Naive thymus-derived CD4-positive, alpha-beta T cell (primary cell): ENCODE data around the gene RAD51B. TPM values are rescaled to one million over a fixed set of nuclear protein-coding genes. Genes with fewer than 3 reads are reported as not detected.
A peak's percentile ranks its signal among the peaks of the same experiment; 100 is the strongest.
"Not testable (repeated sequence)": the region's sequence is repeated elsewhere in the genome, so short reads cannot be mapped to it uniquely, and the experiment has no call there.

Source experiments
- ATAC-seq: fragments of 150-1000 bp; cut with Tn5 transposase; 2 replicates; pipeline ENCODE4 v1.10.0; 2021; ENCODE audit warnings: mild to moderate bottlenecking, moderate library complexity
- CTCF ChIA-PET: fragments of 350-600 bp; sonication (Branson Sonifier 250); formaldehyde crosslinking; loops from one replicate; lab custom pipeline; 2021; ENCODE audit warnings: antibody characterized with exemption; lab: Charles Lee
- POLR2A ChIA-PET: fragments of 350-600 bp; sonication (Branson Sonifier 250); formaldehyde crosslinking; loops from one replicate; lab custom pipeline; 2021; ENCODE audit warnings: antibody characterized with exemption, inconsistent platforms; lab: Charles Lee
- DNase-seq, 9 donors: peaks; one replicate each; pipeline versions ENCODE4 v3.0.0 to v3.0.0-alpha.2; 2020 to 2022; ENCODE audit warnings: mixed read lengths in 1 of 9
- H3K27ac ChIP-seq: one replicate; pipeline ENCODE4 v1.7.0; 2013; ENCODE audit warnings: mild to moderate bottlenecking, low read depth, low read length, moderate library complexity
- H3K27me3 ChIP-seq, 2 donors: one replicate each; pipeline ENCODE4 v1.7.0; 2013; ENCODE audit warnings: low read length in 2 of 2, mild to moderate bottlenecking in 2 of 2, moderate library complexity in 2 of 2; ENCODE audit not compliant: control insufficient read depth in 2 of 2, insufficient read depth in 2 of 2
- H3K36me3 ChIP-seq, 3 experiments: 1 replicate in 2 of 3; 2 replicates in 1 of 3; pipeline ENCODE4 v1.7.0; 2013; ENCODE audit warnings: low read length in 3 of 3, mild to moderate bottlenecking in 3 of 3, moderate library complexity in 1 of 3; ENCODE audit not compliant: insufficient read depth in 3 of 3, control insufficient read depth in 2 of 3
- H3K4me1 ChIP-seq, 2 donors: one replicate each; pipeline ENCODE4 v1.7.0; 2013; ENCODE audit warnings: low read length in 2 of 2, mild to moderate bottlenecking in 2 of 2, moderate library complexity in 1 of 2; ENCODE audit not compliant: control insufficient read depth in 2 of 2, insufficient read depth in 2 of 2
- H3K4me3 ChIP-seq: 2 replicates; pipeline ENCODE4 v1.7.0; 2013; ENCODE audit warnings: mild to moderate bottlenecking, low read length
- H3K9me3 ChIP-seq, 3 experiments: 1 replicate in 2 of 3; 2 replicates in 1 of 3; pipeline ENCODE4 v1.7.0; 2013; ENCODE audit warnings: low read length in 3 of 3; ENCODE audit not compliant: control insufficient read depth in 2 of 3
- H3K27ac Mint-ChIP-seq, 9 donors: one replicate each; pipeline ENCODE4 v1.8.0; 2020 to 2022; ENCODE audit warnings: mixed read lengths in 9 of 9, mild to moderate bottlenecking in 8 of 9, moderate library complexity in 5 of 9, inconsistent platforms in 2 of 9
- H3K27me3 Mint-ChIP-seq, 5 donors: one replicate each; pipeline ENCODE4 v1.8.0; 2021 to 2022; ENCODE audit warnings: mixed read lengths in 5 of 5, mild to moderate bottlenecking in 1 of 5
- H3K36me3 Mint-ChIP-seq, 5 donors: one replicate each; pipeline ENCODE4 v1.8.0; 2020 to 2022; ENCODE audit warnings: mixed read lengths in 5 of 5, mild to moderate bottlenecking in 3 of 5, inconsistent platforms in 1 of 5
- H3K4me1 Mint-ChIP-seq, 7 donors: one replicate each; pipeline ENCODE4 v1.8.0; 2020 to 2022; ENCODE audit warnings: mixed read lengths in 7 of 7, mild to moderate bottlenecking in 3 of 7, inconsistent platforms in 1 of 7
- H3K4me3 Mint-ChIP-seq, 10 donors: one replicate each; pipeline ENCODE4 v1.8.0; 2020 to 2022; ENCODE audit warnings: mild to moderate bottlenecking in 10 of 10, mixed read lengths in 10 of 10, moderate library complexity in 6 of 10, inconsistent platforms in 2 of 10
- H3K9me3 Mint-ChIP-seq, 11 donors: one replicate each; pipeline ENCODE4 v1.8.0; 2020 to 2022; ENCODE audit warnings: mixed read lengths in 11 of 11, mild to moderate bottlenecking in 4 of 11, inconsistent platforms in 1 of 11, moderate library complexity in 1 of 11
- intact Hi-C, 2 donors: fragments of 100-400 bp; cut with micrococcal nuclease; formaldehyde crosslinking; loops; one replicate each; pipeline ENCODE4 v1.15.1; 2023
- polyA plus RNA-seq, 2 donors: library from polyadenylated mRNA; unstranded; fragments of 300-500 nt; fragmentation: Illumina TruSeq; gene quantifications; one replicate each; pipeline ENCODE4 v1.2.3, GENCODE V29; 2021
- total RNA-seq, 6 experiments: library from RNA in 5 of 6; stranded (reverse) in 5 of 6; gene quantifications; 1 replicate in 5 of 6; 2 replicates in 1 of 6; pipeline ENCODE4 v1.2.3 and lab custom pipeline; 2021 to 2026

RAD51B gene
- total and polyA plus RNA-seq, 7 experiments from 2014 or later: 15.0 to 42.2 (median 28.8) TPM

DNA sequence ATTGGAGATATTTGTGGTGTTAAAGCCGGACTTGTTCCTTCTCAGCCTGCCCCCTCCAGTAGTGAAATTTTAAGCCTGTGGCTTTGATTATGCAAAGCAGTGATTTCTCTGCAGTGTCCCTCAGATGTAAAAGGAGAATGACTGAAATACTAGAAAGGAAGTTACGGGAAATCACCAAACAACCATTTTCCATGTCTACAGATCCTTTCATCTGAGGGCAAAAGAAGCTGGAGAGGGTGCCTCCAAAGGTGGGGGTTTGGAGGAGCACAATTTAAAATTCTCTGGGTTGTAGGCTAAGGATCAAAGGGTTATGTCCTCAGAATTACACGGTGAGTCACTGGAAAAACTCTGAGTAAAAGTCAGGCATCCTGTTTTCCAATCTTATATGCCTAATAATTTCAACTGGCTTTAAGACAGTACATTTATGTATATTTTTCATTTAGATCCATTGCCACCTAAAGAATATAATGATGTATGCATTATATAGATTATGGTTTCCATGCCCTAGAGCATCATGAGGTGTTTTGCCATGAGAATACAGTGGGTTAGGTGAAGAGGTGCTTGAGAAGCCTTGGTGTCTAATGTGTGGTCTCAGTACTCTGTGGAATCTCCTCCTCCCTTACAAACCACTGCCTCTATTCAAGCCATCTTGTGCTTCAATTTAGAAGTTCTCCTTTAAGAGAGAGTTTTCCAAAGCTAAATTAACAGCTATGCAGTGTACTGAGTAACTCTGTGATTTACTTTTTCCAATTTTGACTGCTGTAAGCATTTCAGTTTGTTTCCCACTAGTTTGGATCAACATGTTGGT lies 362.1 kb downstream of the RAD51B start:
- peaks cover 0 to 8% (median 0%) of the 10 kb centered on the region in 5 donors for H3K36me3 Mint-ChIP-seq
- Histone ChIP-seq H3K4me3 (no peak overlapping the region), H3K27ac (no peak overlapping the region), H3K4me1 (peaks cover 0 to 4% of the 10 kb centered on the region in 2 donors), H3K36me3 (no peaks in the 10 kb centered on the region), H3K9me3 (no peaks in the 10 kb centered on the region), H3K27me3 (no peaks in the 10 kb centered on the region)
- H3K4me3 Mint-ChIP-seq: no peak overlapping the region
- H3K4me1 Mint-ChIP-seq: peaks cover 8 to 33% (median 26%) of the 10 kb centered on the region in 7 donors
- H3K9me3 Mint-ChIP-seq: no peaks in the 10 kb centered on the region
- intact Hi-C loops: loop anchor here in 1 of 2 donors (1.0 kb wide), 1 partner anchor 29 kb away; no protein-coding TSS in a partner anchor
- DNase-seq (no peak), ATAC-seq (no peak)
- CTCF ChIA-PET: no interaction called here
- H3K27ac Mint-ChIP-seq: peak overlapping the region in 2 of 9 donors; percentile 1 to 44
- POLR2A ChIA-PET: no interaction called here
- no peaks in the 10 kb centered on the region for H3K27me3 Mint-ChIP-seq

- Mint-ChIP-seq H3K27ac (peak overlapping the region in 5 of 9 donors; percentile 5 to 87 (median 30)), H3K4me1 (peaks cover 8 to 33% (median 26%) of the 10 kb centered on the region in 7 donors), H3K36me3 (peaks cover 0 to 8% (median 0%) of the 10 kb centered on the region in 5 donors), H3K4me3 (peak overlapping the region in 5 of 10 donors; percentile 2 to 61 (median 32)), H3K27me3 (no peaks in the 10 kb centered on the region), H3K9me3 (no peaks in the 10 kb centered on the region)
- POLR2A ChIA-PET: no interaction called here
- no peak overlapping the region for H3K4me3 ChIP-seq
- H3K36me3 ChIP-seq: no peaks in the 10 kb centered on the region
- CTCF ChIA-PET: no interaction called here
- peaks cover 0 to 4% of the 10 kb centered on the region in 2 donors for H3K4me1 ChIP-seq
- intact Hi-C loops: loop anchor here in 1 of 2 donors (1.0 kb wide), 1 partner anchor 28 kb away; no protein-coding TSS in a partner anchor
- no peaks in the 10 kb centered on the region for H3K27me3 ChIP-seq
- no peak for ATAC-seq
- H3K27ac ChIP-seq: no peak overlapping the region
- H3K9me3 ChIP-seq: no peaks in the 10 kb centered on the region
- DNase-seq: peak in 5 of 9 donors; percentile 1 to 16 (median 3)
Observed at GRCh38 chr14:68182492-68182891, 362.9 kb downstream of the RAD51B start.

- H3K27ac ChIP-seq, CTCF ChIA-PET, H3K27me3 Mint-ChIP-seq, POLR2A ChIA-PET, H3K36me3 ChIP-seq, H3K4me1 ChIP-seq, H3K4me3 Mint-ChIP-seq, DNase-seq, H3K9me3 ChIP-seq, ATAC-seq, H3K36me3 Mint-ChIP-seq, H3K9me3 Mint-ChIP-seq, H3K4me3 ChIP-seq, H3K27ac Mint-ChIP-seq, H3K27me3 ChIP-seq, intact Hi-C loops: not testable (repeated sequence)
- peaks cover 8 to 22% (median 13%) of the 10 kb centered on the region in 7 donors for H3K4me1 Mint-ChIP-seq
Observed at GRCh38 chr14:68186500-68187276, 367.1 kb downstream of the RAD51B start.

DNA sequence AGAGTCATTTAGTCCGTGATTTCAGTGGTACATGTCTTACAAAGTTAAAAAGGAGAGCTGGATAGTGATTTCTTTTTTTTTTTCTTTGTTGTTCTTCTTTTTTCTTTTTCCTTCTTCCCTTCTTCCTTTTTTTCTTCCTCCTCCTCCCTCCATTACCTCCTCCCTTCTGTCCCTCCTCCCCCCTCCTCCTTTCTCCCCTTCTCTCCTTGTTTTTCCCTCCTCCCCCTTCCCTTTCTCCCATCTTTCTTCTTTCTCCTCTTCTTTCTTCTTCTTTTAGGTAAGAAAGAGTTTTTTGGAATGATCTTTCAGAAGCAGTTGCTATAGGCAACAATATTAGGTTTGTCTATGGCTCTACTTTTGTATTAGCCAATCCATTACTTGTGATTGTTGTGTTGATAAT lies 368.6 kb downstream of the RAD51B start:
- no peaks in the 10 kb centered on the region for H3K27me3 ChIP-seq
- H3K27ac ChIP-seq: no peak overlapping the region
- no peaks in the 10 kb centered on the region for H3K4me1 ChIP-seq
- H3K9me3 ChIP-seq: no peaks in the 10 kb centered on the region
- no peak overlapping the region for H3K4me3 Mint-ChIP-seq
- ATAC-seq (no peak), DNase-seq (no peak)
- no peak overlapping the region for H3K27ac Mint-ChIP-seq
- H3K36me3 ChIP-seq: no peaks in the 10 kb centered on the region
- H3K36me3 Mint-ChIP-seq: peaks cover 0 to 7% (median 0%) of the 10 kb centered on the region in 5 donors
- H3K4me3 ChIP-seq: no peak overlapping the region
- POLR2A ChIA-PET: no interaction called here
- CTCF ChIA-PET: no interaction called here
- H3K4me1 Mint-ChIP-seq: peaks cover 0 to 10% (median 3%) of the 10 kb centered on the region in 7 donors
- intact Hi-C loops: no loop called here
- H3K27me3 Mint-ChIP-seq: peaks cover 0 to 6% (median 0%) of the 10 kb centered on the region in 5 donors
- H3K9me3 Mint-ChIP-seq: no peaks in the 10 kb centered on the region

DNA sequence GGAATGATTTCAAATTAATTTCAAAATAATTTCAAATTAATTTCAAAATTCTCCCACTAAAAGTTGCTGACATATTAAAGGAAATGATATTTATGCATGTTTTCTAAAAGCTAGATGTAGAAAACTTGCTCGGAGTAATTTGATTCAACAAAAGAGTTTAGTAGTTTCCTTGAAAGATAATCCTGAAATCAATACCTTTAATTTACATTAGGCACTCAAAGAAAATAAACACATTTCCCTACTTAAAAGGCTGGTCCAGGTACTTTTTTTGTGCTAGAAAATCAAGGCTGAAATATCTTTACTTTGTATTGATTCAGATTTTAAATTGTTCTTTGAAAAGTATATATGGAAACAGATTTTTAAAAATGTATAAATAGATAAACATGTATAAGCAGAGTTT lies 370.5 kb downstream of the RAD51B start:
- Mint-ChIP-seq H3K27me3 (peaks cover 0 to 6% (median 0%) of the 10 kb centered on the region in 5 donors), H3K9me3 (no peaks in the 10 kb centered on the region), H3K27ac (no peak overlapping the region), H3K4me1 (peaks cover 0 to 6% (median 0%) of the 10 kb centered on the region in 7 donors), H3K36me3 (peaks cover 0 to 8% (median 4%) of the 10 kb centered on the region in 5 donors), H3K4me3 (no peak overlapping the region)
- H3K9me3 ChIP-seq: no peaks in the 10 kb centered on the region
- no peak overlapping the region for H3K27ac ChIP-seq
- no peaks in the 10 kb centered on the region for H3K36me3 ChIP-seq
- intact Hi-C loops: no loop called here
- H3K4me3 ChIP-seq: no peak overlapping the region
- no peaks in the 10 kb centered on the region for H3K4me1 ChIP-seq
- ChIA-PET CTCF (no interaction called here), POLR2A (no interaction called here)
- DNase-seq: no peak
- H3K27me3 ChIP-seq: no peaks in the 10 kb centered on the region
- ATAC-seq: no peak

DNA sequence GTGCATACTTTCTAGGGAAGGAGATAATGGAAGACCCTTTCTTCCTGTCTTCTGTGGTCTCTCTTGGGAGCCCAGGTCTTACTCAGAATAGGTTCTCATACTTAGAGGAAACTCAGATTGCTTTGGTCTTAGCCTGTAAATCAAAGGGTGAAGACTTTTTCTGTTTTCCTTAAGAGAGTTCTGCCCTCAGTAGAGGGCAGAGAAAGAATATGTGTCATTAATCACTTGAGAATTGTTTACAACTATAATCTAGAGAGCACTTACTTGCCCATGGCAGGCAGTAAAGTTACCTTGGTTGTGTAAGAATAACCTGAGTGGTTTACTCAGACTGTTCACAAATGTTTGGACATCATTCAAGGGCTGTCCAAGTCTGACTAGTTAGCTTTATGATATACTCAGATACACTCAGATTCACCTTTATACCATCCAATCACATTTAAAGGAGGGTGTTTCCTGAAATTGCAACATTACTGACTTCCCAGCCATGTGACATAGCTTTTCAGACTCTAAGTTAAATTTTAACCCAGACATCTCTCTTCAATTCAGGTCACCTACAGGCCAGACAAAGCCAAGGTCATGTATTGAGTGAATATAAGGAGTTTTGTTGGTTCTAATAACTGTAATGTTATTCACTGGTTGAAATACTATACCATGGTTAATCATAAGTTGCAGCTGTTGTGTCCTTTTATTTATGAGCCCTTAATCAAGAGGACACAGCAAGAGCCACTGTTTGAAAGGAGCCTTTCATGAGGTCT lies 372.2 kb downstream of the RAD51B start:
- peaks cover 0 to 6% (median 0%) of the 10 kb centered on the region in 7 donors for H3K4me1 Mint-ChIP-seq
- no peaks in the 10 kb centered on the region for H3K36me3 ChIP-seq
- ATAC-seq: no peak
- H3K27me3 Mint-ChIP-seq: peaks cover 0 to 6% (median 0%) of the 10 kb centered on the region in 5 donors
- no peak overlapping the region for H3K27ac Mint-ChIP-seq
- peaks cover 0 to 7% (median 4%) of the 10 kb centered on the region in 5 donors for H3K36me3 Mint-ChIP-seq
- ChIA-PET CTCF (no interaction called here), POLR2A (no interaction called here)
- no peaks in the 10 kb centered on the region for H3K4me1 ChIP-seq
- DNase-seq: no peak
- no peaks in the 10 kb centered on the region for H3K9me3 ChIP-seq
- no peak overlapping the region for H3K27ac ChIP-seq
- H3K4me3 ChIP-seq: no peak overlapping the region
- H3K27me3 ChIP-seq: no peaks in the 10 kb centered on the region
- H3K4me3 Mint-ChIP-seq: no peak overlapping the region
- intact Hi-C loops: no loop called here
- H3K9me3 Mint-ChIP-seq: no peaks in the 10 kb centered on the region
